Amniotic stem cell (primary cell): ENCODE data around the gene ECM2.

Experiments used
- DNase-seq: peaks from one replicate; lab custom pipeline; 2025; lab: John Stamatoyannopoulos, UW

ECM2 gene

DNA sequence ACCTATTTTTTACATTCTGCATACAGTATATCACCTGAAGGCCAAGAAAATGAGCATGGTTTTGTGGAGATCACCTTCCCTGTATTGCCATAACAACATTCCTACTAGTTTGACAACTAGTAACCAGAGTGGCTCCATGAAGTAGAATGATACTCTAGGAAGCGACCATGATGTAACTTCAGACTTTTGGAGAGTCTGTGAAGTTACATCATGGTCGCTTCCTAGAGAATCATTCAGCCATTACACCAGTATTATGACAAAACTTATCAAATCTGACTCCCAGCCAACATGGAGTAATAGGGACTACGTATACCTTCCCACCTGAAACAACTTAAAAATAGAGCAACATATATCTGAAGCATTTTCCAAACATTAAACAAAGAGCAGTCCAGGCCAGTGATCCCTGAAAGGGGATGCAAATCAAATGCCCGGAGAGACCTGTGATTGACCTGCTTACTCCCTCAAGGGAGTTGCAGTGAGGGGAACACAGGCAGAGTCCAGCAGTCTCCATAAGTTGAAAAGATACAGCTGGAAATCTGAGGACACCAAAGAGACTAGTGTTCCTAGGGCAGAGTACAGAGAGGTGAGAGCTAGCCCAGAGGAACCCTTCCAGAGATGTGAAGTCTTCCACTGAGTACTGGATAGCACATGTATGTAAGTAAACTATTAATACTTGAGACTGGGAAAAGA, 7.8 kb downstream of the ECM2 start:
- DNase-seq: no peak

DNA sequence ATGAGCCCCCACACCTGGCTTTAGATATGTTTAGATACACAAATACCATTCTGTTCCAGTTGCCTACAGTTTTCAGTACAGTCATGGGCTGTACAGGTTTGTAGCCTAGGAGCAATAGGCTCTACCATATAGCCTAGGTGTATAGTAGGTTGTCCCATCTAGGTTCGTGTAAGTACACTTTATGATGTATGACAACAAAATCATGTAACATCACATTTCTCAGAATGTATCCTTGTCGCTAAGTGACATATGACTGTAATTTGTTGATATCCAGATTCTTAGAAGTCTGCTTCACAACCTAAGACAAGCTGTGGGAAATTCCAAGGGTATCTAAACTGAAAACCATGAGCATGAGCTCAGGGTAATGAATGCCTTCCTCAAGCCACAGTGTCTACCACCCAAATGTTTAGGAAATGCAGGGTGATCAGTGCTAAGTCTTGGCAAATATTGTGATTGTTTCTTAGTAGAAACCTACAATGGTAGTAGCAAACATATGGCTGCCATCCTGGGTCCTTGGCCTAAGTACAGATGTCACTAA, 8.4 kb downstream of the ECM2 start:
- no peak for DNase-seq

DNA sequence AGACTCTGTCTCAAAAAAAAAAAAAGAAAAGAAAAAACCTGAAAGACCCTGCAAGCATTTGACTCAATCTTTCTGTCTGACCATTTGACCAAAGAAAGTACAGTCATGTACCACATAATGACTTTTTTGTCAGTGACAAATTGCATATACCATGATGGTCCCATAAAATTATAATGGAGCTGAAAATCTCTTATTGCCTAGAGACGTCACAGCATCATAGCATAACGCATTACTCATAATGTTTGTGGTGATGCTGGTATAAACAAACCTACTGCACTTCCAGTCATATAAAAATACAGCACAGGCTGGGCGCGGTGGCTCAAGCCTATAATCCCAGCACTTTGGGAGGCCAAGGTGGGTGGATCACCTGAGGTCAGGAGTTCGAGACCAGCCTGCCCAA, 10.5 kb downstream of the ECM2 start:
- DNase-seq: no peak

DNA sequence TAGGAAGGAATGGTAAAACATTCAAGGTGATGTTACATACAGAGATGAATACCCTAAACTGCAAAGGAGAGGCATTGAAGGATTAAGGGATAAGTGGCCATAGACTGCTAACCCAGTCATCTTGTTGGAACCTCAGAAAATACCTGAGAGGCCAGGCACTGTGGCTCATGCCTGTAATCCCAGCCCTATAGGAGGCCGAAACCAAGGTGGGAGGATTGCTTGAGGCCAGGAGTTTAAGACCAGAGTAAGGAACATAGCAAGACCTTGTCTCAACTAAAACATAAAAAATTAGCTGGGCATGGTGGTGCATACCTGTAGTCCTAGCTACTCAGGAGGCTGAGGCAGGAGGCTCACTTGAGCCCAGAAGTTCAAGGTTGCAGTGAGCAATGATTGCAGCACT, 10.9 kb downstream of the ECM2 start:
- no peak for DNase-seq

DNA sequence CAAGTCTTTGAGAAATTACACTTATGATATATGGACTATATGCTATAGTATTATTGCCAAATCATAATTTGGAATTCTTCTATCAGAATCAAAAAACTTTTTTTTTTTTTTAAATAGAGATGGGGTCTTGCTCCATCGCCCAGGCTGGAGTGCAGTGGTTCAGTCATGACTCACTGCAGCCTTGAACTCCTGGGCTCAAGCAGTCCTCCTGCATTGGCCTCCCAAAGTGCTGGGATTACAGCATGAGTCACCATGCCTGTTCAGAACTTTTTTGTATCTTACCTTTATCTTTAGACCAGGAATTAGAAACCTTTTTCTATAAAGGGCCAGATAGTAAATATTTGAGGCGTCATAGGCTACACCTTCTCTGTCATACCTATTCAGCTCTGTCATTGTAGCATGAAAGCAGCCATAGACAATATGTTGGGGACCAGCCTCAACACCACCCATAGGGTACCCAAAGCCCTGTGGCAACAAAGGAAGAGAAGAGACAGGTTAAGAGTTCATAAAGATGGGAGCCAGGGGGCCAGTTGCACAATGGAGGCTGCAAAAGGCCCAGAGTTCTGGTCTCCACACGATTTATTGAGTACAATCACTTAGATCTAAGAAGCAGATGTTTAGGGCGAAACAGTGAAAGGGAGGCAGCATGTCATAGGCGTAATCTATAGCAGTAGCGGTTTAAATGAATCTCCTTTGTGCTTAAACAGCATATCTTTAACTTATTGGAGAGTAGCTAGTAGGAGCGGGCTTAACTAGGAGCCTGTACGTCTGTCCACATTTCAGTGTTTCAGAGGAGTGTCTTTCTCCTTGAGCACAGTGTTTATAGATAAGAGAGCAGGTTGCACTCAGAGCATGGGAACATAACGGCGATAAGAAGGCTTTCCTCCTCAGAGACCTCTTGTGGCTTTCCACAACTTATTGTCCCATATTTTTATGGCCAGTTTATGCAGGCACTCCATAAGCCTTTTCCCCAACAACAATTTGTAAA, 12.5 kb downstream of the ECM2 start:
- no peak for DNase-seq

DNA sequence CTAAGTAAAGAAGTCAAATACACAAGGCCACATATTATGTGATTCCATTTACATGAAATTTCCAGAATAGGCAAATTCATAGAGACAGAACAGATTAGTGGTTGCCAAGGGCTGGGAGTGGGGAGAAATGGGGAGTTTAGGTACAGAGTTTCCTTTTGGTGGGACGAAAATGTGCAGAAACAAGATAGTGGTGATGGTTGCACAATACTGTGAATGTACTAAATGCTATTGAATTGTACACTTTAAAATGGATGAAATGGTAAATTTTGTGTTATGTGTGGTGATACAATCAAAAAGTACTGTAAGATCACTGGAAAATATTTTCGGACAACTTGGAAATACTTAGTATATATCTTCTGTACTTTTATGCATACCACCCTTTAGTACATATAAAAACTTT, 15.0 kb downstream of the ECM2 start:
- DNase-seq: no peak

DNA sequence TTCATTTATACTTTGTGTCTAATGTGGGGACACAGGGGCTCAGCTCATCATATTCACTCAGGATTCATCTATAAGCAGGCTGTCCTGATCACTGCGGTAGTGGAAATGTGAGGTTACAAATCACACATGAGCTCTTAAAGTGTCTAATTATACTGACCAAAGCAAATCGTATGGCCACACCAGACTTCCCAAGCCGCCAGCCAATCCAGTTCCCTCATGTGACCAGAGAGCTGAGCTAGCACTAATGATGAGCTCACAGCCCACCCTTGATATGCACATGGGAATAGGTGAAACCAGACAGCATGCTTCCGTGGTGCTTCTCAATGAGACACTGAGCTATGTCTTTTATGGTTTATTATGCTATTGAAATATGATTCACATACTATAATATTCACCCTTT, 17.6 kb downstream of the ECM2 start:
- DNase-seq: no peak

DNA sequence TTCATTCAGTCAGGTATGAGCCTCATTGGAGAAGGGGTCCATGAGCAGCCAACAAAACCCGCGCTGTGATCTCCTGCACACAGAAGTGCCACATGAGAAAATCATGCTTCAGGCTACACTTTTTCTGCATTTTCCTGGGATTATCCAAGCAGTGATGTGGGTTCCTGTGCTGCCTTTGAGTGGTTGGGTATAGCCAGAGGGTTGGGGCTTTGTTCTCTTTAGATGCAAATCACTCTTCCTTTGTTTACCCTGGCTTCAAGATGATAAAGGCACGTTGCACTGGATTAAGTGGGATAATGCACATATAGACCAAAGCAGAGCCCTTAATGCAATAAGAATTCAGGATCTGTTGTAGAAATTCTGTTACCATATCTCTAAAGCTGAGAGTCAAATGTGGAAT, 18.7 kb downstream of the ECM2 start:
- DNase-seq: no peak

DNA sequence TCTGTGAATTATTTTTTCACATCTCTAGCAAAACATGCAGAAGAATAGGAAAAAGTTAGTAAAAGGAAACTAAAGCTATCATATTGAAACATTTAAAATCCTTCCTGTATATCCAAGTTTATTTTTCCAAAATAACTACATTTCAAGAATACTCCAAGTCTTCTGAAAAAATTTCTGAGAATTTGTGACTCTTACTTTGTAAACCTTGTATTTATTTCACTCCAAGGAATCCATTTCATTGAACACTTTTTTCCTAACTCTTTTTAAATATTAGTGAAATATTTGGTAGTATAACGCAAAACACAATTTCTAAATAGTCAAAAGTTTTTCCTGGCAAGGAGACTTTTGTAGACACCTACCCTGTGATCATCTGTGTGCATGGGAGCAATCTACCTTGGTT, 19.3 kb downstream of the ECM2 start:
- DNase-seq: no peak

DNA sequence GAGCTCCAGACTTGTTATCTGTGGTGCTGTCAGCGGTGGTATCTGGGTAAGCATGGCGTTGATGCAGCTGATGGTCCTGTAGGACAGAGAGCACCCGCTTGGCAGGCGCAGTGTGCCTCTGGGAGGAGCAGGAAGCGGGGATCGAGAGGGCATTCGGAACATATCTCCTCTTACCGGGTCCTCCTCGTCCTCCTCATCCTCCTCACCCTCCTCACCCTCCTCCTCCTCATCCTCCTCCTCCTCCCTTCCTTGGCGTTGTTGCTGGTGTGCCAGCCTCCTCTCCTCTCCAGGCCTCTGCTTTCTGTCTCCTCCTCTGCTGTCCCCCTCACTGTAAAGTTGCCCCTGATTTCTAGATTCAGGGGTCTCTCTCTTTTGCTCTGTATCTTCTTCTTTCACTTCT, 21.2 kb downstream of the ECM2 start:
- DNase-seq: no peak

DNA sequence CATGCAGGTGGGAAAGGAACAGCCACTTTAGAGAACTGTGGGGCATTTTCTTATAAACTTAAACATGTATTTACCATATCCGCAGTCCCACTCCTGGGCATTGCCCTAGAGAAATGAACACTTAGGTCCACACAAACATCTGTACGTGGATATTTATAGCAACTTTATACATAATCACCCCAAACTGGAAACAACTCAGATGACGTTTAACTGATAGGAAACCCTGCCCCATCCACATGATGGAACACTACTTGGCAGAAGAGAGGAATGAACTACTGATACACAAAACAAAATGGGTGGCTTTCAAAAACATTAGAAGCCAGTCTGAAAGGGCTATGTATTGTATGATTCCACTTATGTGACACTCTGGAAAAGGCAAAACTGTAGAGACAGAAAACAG, 22.4 kb downstream of the ECM2 start:
- DNase-seq: no peak

DNA sequence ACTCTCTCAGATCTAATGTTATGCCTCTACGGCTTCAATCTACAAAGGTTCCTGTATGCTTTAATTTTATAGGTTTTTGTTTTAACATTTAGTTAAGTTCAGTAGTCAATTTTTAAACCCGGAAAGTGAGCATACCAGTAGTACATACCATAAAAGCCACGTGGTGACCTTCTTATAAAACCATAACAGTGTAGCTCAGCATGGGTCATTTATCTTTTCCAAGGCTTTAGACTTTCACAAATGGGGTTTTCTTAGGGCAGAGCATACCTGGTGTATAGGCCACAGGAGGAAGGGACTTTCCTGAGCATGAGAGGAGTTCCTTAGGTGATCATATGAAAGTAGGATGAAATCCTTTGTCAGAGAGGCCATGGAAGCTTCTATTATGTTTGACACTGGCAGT, 23.2 kb downstream of the ECM2 start:
- DNase-seq: no peak

DNA sequence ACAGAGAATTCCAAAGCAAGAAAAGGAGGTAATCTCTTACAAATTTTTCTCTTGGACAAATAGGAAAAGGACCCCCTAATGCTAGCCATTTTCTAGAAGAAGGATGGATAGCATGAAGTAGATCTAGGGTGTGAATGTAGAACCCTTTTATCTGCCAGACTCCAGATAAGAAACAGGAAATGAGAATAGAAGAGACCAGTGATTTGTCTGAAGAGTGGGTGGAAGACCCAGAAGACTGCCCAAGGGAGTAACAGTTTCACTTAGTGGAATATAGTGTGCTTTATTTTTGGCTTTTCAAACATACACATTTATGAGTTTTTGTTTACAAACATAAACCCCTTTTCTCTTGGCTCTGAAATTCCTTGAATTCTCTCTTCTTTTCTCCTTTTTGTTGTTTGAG, 25.0 kb downstream of the ECM2 start:
- no peak for DNase-seq

DNA sequence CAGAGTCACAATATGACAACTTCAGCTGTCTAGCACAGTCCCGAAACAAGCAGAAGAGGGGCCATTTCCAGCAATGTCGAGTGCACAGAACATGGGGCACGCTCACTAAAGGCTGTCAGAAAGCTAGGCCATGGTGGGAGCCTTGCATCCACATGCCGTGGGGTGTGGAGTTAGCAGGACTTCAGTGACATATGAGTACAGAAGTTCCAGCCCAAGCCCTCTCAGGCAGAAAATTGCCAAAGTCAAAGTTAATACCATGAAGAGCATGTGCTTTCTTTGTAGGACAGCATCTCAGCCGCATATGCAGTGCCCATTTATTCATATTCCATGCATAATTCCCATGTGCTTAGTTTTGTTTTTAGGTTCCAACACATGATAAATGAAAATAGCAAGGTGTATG, 26.7 kb downstream of the ECM2 start:
- DNase-seq: no peak

DNA sequence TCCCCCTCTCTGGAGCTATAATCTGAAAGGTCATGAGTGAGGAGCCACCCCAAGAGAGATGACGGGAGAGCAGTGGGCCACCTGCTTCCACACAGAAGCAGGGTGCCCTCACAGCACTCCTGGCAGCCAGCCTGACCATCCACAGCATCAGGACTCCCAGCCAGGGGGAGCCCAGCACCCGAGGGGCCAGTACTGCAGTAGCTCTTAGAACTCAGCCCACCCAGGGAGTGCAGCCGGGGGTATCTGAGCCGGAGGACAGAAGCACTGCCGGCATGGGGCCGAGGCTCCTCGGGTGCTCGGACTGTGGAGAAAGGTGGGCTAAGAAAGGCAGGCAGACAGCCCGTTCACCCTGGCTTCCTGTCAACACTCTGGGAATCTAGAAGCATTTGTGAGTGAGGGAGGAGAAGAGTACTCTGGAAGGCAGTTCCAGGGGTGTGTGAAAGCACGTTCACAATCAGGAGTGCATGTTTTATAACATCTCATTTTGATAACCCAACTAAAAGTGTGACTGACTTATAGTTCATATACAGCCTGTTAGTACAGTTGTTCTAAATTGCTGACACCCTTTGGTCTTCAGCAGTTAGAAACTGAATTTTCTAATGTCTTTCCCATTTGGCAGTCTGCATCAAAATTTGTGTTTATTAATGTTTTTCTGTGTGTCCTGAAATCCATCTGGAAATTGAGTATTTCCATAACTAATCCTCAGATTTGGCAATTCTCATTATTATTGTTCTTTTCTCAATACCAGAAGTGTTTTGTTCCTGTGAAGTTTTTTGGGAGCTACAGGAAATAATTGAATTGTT, 27.6 kb downstream of the ECM2 start:
- DNase-seq: no peak

DNA sequence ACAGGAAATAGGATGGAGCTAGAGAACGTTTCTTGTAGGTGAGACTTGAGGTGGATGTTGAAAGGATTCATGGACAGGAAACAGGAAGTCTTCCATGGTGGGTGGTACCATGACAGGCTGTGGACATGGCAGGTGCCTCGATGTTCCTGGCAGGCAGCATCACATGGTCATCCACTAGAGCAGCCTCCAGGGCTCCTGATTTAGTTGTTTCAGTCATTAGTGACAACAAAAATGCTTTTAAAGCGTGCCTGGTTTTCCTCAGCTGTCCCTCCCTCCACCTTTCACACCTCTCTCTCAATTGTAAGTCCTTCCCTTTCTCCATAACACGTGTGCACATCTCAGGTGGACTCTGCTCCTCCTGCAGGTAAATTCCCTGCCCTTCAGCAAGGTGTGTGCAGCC, 28.3 kb downstream of the ECM2 start:
- DNase-seq: no peak

DNA sequence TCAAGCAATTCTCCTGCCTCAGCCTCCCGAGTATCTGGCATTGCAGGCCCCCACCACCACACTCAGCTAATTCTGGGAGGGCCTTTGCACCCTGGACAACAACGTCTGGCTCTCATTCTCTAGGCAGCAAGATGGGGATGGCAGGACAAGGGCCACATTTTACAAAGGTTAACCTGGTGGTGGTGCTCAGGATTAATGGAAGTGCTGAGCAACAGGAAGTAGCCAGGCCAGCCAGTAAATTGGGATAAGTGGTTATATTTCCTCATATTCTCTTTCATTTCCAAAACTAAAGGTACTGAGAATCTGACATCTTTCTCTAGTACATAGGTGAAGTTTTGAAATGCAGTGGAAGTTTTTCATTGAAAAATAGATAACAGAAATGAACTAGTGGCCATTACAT, 28.8 kb downstream of the ECM2 start:
- no peak for DNase-seq

DNA sequence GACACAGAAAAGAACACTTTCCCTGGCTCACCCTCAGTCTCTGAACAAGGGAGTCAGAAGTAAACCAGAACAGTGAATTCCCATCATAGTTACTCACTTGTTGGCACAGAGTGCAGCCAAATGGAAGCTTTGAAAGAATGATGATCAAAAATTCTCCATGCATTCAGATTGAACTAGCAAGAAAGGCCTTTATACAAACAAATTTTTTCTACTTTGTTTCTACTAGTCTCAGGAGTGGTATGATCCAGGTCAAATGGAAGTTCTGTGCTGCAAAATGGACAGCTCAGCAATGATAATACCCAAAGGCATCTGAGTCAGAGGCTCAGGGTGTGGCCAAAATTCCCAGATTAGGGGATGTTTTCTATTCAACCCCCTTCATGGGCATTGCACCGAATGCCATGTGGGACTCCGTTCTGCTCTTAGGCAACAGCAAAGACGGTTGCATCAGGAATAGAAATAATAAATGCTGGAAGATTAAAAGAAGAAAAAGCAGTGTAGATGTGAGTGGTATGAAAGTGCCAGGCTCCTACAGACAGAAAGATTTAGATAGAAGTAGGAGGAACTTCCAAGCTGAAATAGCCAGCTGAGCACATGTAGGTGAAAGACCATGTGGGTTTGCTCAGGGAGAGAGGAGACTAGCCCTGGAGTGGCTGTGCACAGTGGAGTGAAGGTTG, 29.5 kb downstream of the ECM2 start:
- DNase-seq: peak; percentile 90

DNA sequence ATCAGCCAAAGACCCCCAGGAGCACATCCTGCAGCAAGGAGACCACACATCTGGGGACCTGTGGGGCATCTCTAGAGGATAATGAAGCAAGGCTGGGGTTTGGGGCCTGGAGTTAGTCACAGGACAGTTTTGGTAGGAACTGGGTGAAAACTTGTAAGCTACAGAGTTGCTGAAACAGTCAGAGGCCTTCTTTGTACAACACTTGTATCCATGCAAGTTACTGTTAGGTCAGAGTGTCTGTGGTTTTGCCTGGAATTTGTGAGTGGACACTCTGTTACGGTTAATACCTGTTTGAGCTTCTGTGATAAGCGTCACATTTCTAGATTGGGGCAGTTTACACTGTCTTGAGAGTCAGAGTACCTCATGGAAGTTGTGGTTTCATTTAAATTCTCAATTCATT, 30.9 kb downstream of the ECM2 start:
- DNase-seq: no peak

DNA sequence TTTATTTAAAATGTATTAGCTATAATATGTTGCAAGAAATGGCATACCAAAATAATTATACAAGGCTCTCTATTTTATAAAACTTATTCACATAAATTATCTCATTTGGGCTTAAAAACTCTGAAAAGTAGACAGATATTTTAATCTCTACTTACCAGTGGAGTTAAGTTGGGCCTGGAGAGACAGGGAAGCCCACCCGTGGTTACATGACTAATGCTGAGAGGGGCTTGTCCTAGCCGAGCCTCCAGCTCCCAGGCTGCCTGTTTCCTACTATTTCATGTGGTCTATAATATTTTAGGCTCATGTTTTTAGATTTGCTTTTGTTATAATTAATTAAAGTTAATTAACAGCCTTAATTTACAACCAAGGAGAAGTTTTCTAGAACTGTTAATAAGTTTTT, 32.6 kb downstream of the ECM2 start:
- no peak for DNase-seq

DNA sequence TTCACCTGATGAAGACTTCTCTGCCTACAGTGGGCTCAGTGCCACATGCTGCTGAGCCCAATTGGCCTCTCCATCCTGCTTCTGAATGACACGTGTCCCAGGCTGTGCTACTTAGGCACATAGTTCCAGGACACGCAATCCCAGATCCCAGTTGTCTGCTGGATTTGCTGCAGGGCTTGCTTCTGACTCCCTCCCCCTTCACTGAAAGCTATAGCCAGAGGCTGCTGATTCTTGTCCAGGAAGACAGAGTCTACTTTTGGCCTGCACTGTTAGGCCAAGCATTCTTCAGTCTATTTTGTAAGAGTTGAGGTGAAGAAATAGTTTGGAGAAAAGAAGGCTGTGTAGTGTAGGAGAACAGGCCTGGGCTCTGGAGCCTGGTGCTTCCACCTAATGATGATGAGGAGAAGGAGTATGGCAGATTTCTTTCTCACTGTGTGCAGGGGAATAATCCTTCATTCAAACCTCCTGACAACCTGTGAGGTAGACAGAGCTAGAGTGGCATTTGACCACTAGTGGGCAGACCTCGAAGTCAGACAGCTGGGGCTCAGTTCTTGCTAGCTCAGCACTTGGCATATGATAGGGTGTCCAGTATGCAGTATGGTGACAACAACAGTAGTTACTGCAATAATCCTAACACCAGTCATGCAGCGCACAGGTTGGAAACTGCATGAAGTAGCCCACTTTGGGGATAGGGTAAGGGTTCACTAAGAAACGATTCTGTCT, 34.0 kb downstream of the ECM2 start:
- no peak for DNase-seq
